ENCODE results near the gene LENG8. TPM values are rescaled to one million over a fixed set of nuclear protein-coding genes. Genes with fewer than 3 reads are reported as not detected.

LENG8 gene
- total RNA-seq, 4 donors from 2014 or later = 154 to 481 (median 360) TPM

GRCh38 chr19:54408456-54409026, 40.5 kb upstream of the LENG8 start:
- H3K9me3 ChIP-seq = no peaks in the 10 kb centered on the region
- no peaks in the 10 kb centered on the region for H3K36me3 ChIP-seq
- no peaks in the 10 kb centered on the region for H3K4me1 ChIP-seq
- H3K27me3 ChIP-seq = no peaks in the 10 kb centered on the region
- DNase-seq = no peak
- H3K4me3 ChIP-seq = no peak overlapping the region
- TF ChIP-seq CTCF (IDR thresholded peaks at IDR 0.05) (no peak), POLR2A (IDR thresholded peaks at IDR 0.05) (no peak)
- H3K27ac ChIP-seq = no peak overlapping the region

- Histone ChIP-seq H3K27me3 (peaks cover 0 to 19% of the 10 kb centered on the region in 2 donors), H3K4me1 (no peaks in the 10 kb centered on the region), H3K4me3 (no peak overlapping the region), H3K9me3 (no peaks in the 10 kb centered on the region), H3K27ac (no peak overlapping the region), H3K36me3 (no peaks in the 10 kb centered on the region)
- no peak for DNase-seq
- no peak for TF ChIP-seq CTCF (IDR thresholded peaks at IDR 0.05)
- TF ChIP-seq POLR2A (IDR thresholded peaks at IDR 0.05) = no peak
Observed at GRCh38 chr19:54411033-54411432, 38.0 kb upstream of the LENG8 start.

- TF ChIP-seq CTCF (IDR thresholded peaks at IDR 0.05) (no peak), POLR2A (IDR thresholded peaks at IDR 0.05) (no peak)
- DNase-seq = no peak
- H3K4me1 ChIP-seq = no peaks in the 10 kb centered on the region
- H3K9me3 ChIP-seq = no peaks in the 10 kb centered on the region
- H3K4me3 ChIP-seq = no peak overlapping the region
- H3K27ac ChIP-seq = no peak overlapping the region
- no peaks in the 10 kb centered on the region for H3K36me3 ChIP-seq
- H3K27me3 ChIP-seq = peaks cover 0 to 32% of the 10 kb centered on the region in 2 donors
Observed at GRCh38 chr19:54412877-54413276, 36.1 kb upstream of the LENG8 start.

GRCh38 chr19:54414156-54414555, 34.8 kb upstream of the LENG8 start:
- H3K27me3 ChIP-seq = peaks cover 0 to 32% of the 10 kb centered on the region in 2 donors
- TF ChIP-seq CTCF (IDR thresholded peaks at IDR 0.05) (no peak), POLR2A (IDR thresholded peaks at IDR 0.05) (no peak)
- no peak overlapping the region for H3K4me3 ChIP-seq
- H3K27ac ChIP-seq = no peak overlapping the region
- H3K4me1 ChIP-seq = no peaks in the 10 kb centered on the region
- no peaks in the 10 kb centered on the region for H3K9me3 ChIP-seq
- no peaks in the 10 kb centered on the region for H3K36me3 ChIP-seq
- DNase-seq = no peak

GRCh38 chr19:54415208-54415900, 33.6 kb upstream of the LENG8 start, which contains the start of gene TTYH1:
TTYH1 (plus strand) TSS chr19:54415464; CDS start chr19:54415553, 89 bp downstream.
- no peak within 1 kb of the TSS for H3K4me3 ChIP-seq
- H3K9me3 ChIP-seq = no peaks in the 10 kb centered on the region
- H3K27me3 ChIP-seq = peaks cover 0 to 34% of the 10 kb centered on the region in 2 donors
- H3K36me3 ChIP-seq = no peaks in the 10 kb centered on the region
- no peak for DNase-seq
- no peak for TF ChIP-seq POLR2A (IDR thresholded peaks at IDR 0.05)
- peak in 1 of 6 experiments; percentile 6 for TF ChIP-seq CTCF (IDR thresholded peaks at IDR 0.05)
- H3K4me1 ChIP-seq = no peaks in the 10 kb centered on the region
- no peak within 1 kb of the TSS for H3K27ac ChIP-seq

Data from Peyer's patch (tissue), 4 donors.